Mucosa of rectum (tissue), 2 donors: ENCODE results near the gene C6orf120.

Experiments
- H3K27ac ChIP-seq, 2 donors: one replicate each; pipeline ENCODE4 v1.7.0; 2013; ENCODE audit warnings: inconsistent platforms in 2 of 2, low read depth in 2 of 2, low read length in 2 of 2
- H3K27me3 ChIP-seq, 2 donors: one replicate each; pipeline ENCODE4 v1.7.0; 2013; ENCODE audit warnings: low read length in 2 of 2; ENCODE audit not compliant: control insufficient read depth in 2 of 2, insufficient read depth in 2 of 2
- H3K36me3 ChIP-seq, 2 donors: one replicate each; pipeline ENCODE4 v1.7.0; 2013; ENCODE audit warnings: low read length in 2 of 2; ENCODE audit not compliant: control insufficient read depth in 2 of 2, insufficient read depth in 2 of 2
- H3K4me1 ChIP-seq, 2 donors: one replicate each; pipeline ENCODE4 v1.7.0; 2013; ENCODE audit warnings: low read length in 2 of 2, mild to moderate bottlenecking in 1 of 2; ENCODE audit not compliant: control insufficient read depth in 2 of 2, insufficient read depth in 2 of 2
- H3K4me3 ChIP-seq, 2 donors: one replicate each; pipeline ENCODE4 v1.7.0; 2013; ENCODE audit warnings: low read length in 2 of 2
- H3K9ac ChIP-seq, 2 donors: one replicate each; pipeline ENCODE4 v1.7.0; 2013; ENCODE audit warnings: low read length in 2 of 2, low read depth in 1 of 2, mild to moderate bottlenecking in 1 of 2
- H3K9me3 ChIP-seq, 2 donors: one replicate each; pipeline ENCODE4 v1.7.0; 2013; ENCODE audit warnings: low read length in 2 of 2; ENCODE audit not compliant: control insufficient read depth in 2 of 2
- donor health status: healthy.
- donor health status: Normal muscosa, but diverticular disease.

C6orf120 gene

DNA sequence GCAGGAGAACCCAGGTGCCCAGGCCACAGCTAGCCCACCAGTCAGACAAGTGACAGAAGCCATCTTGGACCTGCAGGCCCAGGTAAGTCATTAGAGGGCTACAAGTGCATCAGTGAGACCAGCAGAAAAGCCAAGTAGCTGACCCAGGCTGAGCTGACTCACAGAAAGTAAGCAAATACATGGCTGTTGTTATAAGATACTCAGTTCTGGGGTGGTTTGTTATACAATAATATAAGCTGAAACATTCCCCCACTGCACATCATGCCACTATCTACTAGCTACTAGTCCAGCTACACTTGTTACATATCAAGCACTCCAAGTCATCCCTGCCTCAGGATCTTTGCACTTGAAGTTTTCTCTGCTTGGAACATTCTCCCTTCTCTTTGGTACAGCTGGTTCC lies 39.4 kb downstream of the C6orf120 start:
- Histone ChIP-seq H3K9ac (no peak overlapping the region), H3K9me3 (peaks cover 0 to 3% of the 10 kb centered on the region in 2 donors), H3K4me3 (no peak overlapping the region), H3K27me3 (no peaks in the 10 kb centered on the region), H3K4me1 (no peaks in the 10 kb centered on the region), H3K36me3 (no peaks in the 10 kb centered on the region), H3K27ac (no peak overlapping the region)

- H3K9ac ChIP-seq: no peak overlapping the region
Observed at GRCh38 chr6:169745405-169745804, 43.5 kb downstream of the C6orf120 start.

GRCh38 chr6:169746556-169746955 lies 44.6 kb downstream of the C6orf120 start:
- no peaks in the 10 kb centered on the region for H3K27me3 ChIP-seq
- H3K27ac ChIP-seq: no peak overlapping the region
- peaks cover 6 to 8% of the 10 kb centered on the region in 2 donors for H3K4me1 ChIP-seq
- no peak overlapping the region for H3K4me3 ChIP-seq
- no peak overlapping the region for H3K9ac ChIP-seq
- H3K9me3 ChIP-seq: peaks cover 0 to 3% of the 10 kb centered on the region in 2 donors
- H3K36me3 ChIP-seq: no peaks in the 10 kb centered on the region

More at GRCh38 chr6:169745405-169745804, 43.5 kb downstream of the C6orf120 start:
- H3K4me3 ChIP-seq: no peak overlapping the region
- no peak overlapping the region for H3K27ac ChIP-seq
- peaks cover 3 to 4% of the 10 kb centered on the region in 2 donors for H3K4me1 ChIP-seq
- H3K27me3 ChIP-seq: no peaks in the 10 kb centered on the region
- no peaks in the 10 kb centered on the region for H3K36me3 ChIP-seq
- H3K9me3 ChIP-seq: peaks cover 0 to 3% of the 10 kb centered on the region in 2 donors

DNA sequence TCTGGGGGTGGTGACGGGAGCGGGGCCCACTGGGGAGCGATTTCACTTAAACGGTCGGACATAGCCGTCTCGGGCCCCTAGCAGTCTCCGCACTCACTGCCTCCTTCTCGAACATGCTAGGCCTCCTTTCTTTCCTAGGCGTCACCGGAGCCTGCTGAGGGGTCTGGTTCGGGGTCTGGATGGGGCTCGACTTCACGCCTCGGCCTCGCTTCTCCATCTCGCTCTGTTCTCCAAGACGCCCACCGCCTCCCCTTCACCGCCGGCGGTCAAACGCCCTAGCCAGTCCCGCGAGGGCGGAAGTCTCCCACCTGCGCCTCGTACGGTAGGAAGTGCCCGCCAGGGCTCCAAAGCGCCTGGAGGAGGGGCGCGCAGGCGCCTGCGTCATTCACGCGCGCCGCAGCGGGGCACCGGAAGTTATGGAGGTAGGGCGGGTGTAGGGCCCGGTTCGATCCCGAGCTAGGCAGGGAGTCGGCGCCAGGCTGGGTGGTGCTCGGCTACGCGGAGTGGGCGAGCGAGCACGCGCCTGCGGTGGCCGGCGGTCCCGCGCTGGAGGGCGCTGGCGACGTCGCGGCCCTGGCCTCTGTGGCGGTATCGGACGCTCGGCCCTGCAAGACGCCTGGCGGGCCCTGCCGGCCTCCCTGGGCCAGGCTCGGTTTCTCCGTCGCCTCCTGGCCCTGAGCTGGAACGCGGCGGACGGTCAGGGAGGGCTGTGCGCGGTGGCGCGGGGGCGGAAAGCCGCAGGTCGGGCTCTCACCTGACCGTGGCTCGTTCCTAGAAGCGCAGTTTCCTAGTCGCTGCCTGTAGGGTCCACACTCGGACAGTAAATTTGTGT lies 49.5 kb downstream of the C6orf120 start, which contains the start of the genes DYNLT2 and ERMARD:
Gene DYNLT2 (minus strand): TSS at position 331 of the 832 bp plus-strand sequence. CDS start 114 bp downstream, at position 217.
Gene ERMARD (plus strand): TSS at position 381 of the 832 bp plus-strand sequence. CDS start 36 bp downstream, at position 417.
- H3K4me3 ChIP-seq: peak within 1 kb of the TSS; percentile 89 to 97
- H3K27me3 ChIP-seq: no peaks in the 10 kb centered on the region
- no peaks in the 10 kb centered on the region for H3K36me3 ChIP-seq
- no peaks in the 10 kb centered on the region for H3K9me3 ChIP-seq
- H3K9ac ChIP-seq: peak within 1 kb of the TSS; percentile 93 to 99
- H3K27ac ChIP-seq: peak within 1 kb of the TSS; percentile 95 to 96
- H3K4me1 ChIP-seq: peaks cover 8 to 11% of the 10 kb centered on the region in 2 donors

- peak overlapping the region; percentile 95 to 96 for H3K27ac ChIP-seq
- H3K9me3 ChIP-seq: no peaks in the 10 kb centered on the region
- H3K36me3 ChIP-seq: peaks cover 4 to 6% of the 10 kb centered on the region in 2 donors
Observed at GRCh38 chr6:169752074-169752623, 50.2 kb downstream of the C6orf120 start.

More at GRCh38 chr6:169752074-169752623, 50.2 kb downstream of the C6orf120 start:
- H3K4me1 ChIP-seq: peaks cover 8 to 11% of the 10 kb centered on the region in 2 donors
- H3K4me3 ChIP-seq: peak overlapping the region; percentile 89 to 97
- no peaks in the 10 kb centered on the region for H3K27me3 ChIP-seq
- H3K9ac ChIP-seq: peak overlapping the region; percentile 93 to 99
